ENCODE results near the gene PACSIN3. TPM values are rescaled to one million over a fixed set of nuclear protein-coding genes. Genes with fewer than 3 reads are reported as not detected.

The PACSIN3 gene
- total and polyA plus RNA-seq, 2 of the 13 experiments (the other 11 are each of a cell fraction or from before 2014, with no cell fraction given), result 47.9 to 93.3 TPM

- Histone ChIP-seq H3K4me2 (ENCODE audit: low read depth, low read length) (no peak overlapping the region), H3K36me3 (replicated peaks in 1 of 2; ENCODE audit: control insufficient read depth in 1 of 2, insufficient read depth in 2 of 2, low read length in 2 of 2) (no peaks in the 10 kb centered on the region; a peak in 1 of 5 replicates), H3K9me3 (ENCODE audit: low read length) (no peaks in the 10 kb centered on the region), H3K4me1 (ENCODE audit: insufficient read depth, low read length) (peaks cover 9% of the 10 kb centered on the region), H4K20me1 (ENCODE audit: insufficient read depth, low read length) (0 out of 2 replicates have a peak, but pooled peaks cover 5% of the 10 kb centered on the region), H3K79me2 (ENCODE audit: insufficient read depth, low read length) (no peaks in the 10 kb centered on the region), H2AFZ (ENCODE audit: low read length) (no peak overlapping the region), H3K27ac (ENCODE audit: extremely low read length, insufficient read depth, low read length) (no peak overlapping the region), H3K9ac (ENCODE audit: insufficient read depth, low read depth, low read length) (no peak overlapping the region), H3K4me3 (replicated peaks in 1 of 3; ENCODE audit: insufficient read depth in 1 of 3, low read depth in 2 of 3, low read length in 3 of 3) (no peak overlapping the region), H3K27me3 (ENCODE audit: control insufficient read depth in 1 of 2, insufficient read depth in 2 of 2, low read length in 2 of 2) (no peaks in the 10 kb centered on the region; a peak in 1 of 5 replicates)
- FAIRE-seq (no peak), DNase-seq (ENCODE audit: low spot score) (no peak), ATAC-seq (no peak)
- BruUV-seq (replicated peaks), result no TSS peak
- TF ChIP-seq ZNF10 (CRISPR knock-in tag; IDR thresholded peaks at IDR 0.05; ENCODE audit: borderline replicate concordance, low read depth) (no peak), AGO2 (optimal IDR thresholded peaks at IDR 0.05; ENCODE audit: low read depth, low read length) (peak; percentile 50), ZNF772 (CRISPR knock-in tag; IDR thresholded peaks at IDR 0.05) (no peak), JUNB (CRISPR knock-in tag; IDR thresholded peaks at IDR 0.05; ENCODE audit: borderline replicate concordance) (no peak), CC2D1A (CRISPR knock-in tag; IDR thresholded peaks at IDR 0.05) (no peak), ZNF441 (CRISPR knock-in tag; IDR thresholded peaks at IDR 0.05; ENCODE audit: borderline replicate concordance) (no peak), ZNF543 (CRISPR knock-in tag; IDR thresholded peaks at IDR 0.05) (no peak)
- WGBS (ENCODE audit: low lambda C conversion rate), result 93% methylated on average over 5 of the region's 20 CpGs
- in situ Hi-C loops (cut with HindIII; ENCODE audit: extremely low pct_ligation_motif_present, low pct_unique_long_range_greater_than_20kb), result no loop called here
- ChIA-PET POLR2A (no interaction called here), CTCF (ENCODE audit: low intra/inter-chr PET ratio, low total read pairs) (no interaction called here)
- intact Hi-C loops (cut with micrococcal nuclease; ENCODE audit: unreplicated experiment), result no loop called here
These were observed 29.3 kb downstream of the PACSIN3 start for GRCh38 chr11:47156951-47157350.

- H3K27ac ChIP-seq (ENCODE audit: extremely low read length, insufficient read depth, low read length), result no peak overlapping the region
- H3K79me2 ChIP-seq (ENCODE audit: insufficient read depth, low read length), result no peaks in the 10 kb centered on the region
- FAIRE-seq, result no peak
- no peaks in the 10 kb centered on the region for H3K9me3 ChIP-seq (ENCODE audit: low read length)
- no peak overlapping the region for H3K4me3 ChIP-seq (replicated peaks in 1 of 3; ENCODE audit: insufficient read depth in 1 of 3, low read depth in 2 of 3, low read length in 3 of 3)
- in situ Hi-C loops (cut with HindIII; ENCODE audit: extremely low pct_ligation_motif_present, low pct_unique_long_range_greater_than_20kb) (no loop called here), intact Hi-C loops (cut with micrococcal nuclease; ENCODE audit: unreplicated experiment) (no loop called here)
- H3K9ac ChIP-seq (ENCODE audit: insufficient read depth, low read depth, low read length), result no peak overlapping the region
- H3K4me2 ChIP-seq (ENCODE audit: low read depth, low read length), result no peak overlapping the region
- POLR2A ChIA-PET, result no interaction called here
- CTCF ChIA-PET (ENCODE audit: low intra/inter-chr PET ratio, low total read pairs), result no interaction called here
- 93% methylated on average over 6 of the region's 6 CpGs for WGBS (ENCODE audit: low lambda C conversion rate)
- no peak overlapping the region for H2AFZ ChIP-seq (ENCODE audit: low read length)
- 0 out of 2 replicates have a peak, but pooled peaks cover 3% of the 10 kb centered on the region for H4K20me1 ChIP-seq (ENCODE audit: insufficient read depth, low read length)
- H3K27me3 ChIP-seq (ENCODE audit: control insufficient read depth in 1 of 2, insufficient read depth in 2 of 2, low read length in 2 of 2), result no peaks in the 10 kb centered on the region; a peak in 1 of 5 replicates
- no TSS peak for BruUV-seq (replicated peaks)
- peaks cover 3% of the 10 kb centered on the region; the same call in 1 of the 2 replicates for H3K4me1 ChIP-seq (ENCODE audit: insufficient read depth, low read length)
- ATAC-seq, result no peak
- DNase-seq (ENCODE audit: low spot score), result no peak
- no peaks in the 10 kb centered on the region; a peak in 1 of 5 replicates for H3K36me3 ChIP-seq (replicated peaks in 1 of 2; ENCODE audit: control insufficient read depth in 1 of 2, insufficient read depth in 2 of 2, low read length in 2 of 2)
- TF ChIP-seq ZNF839 (CRISPR knock-in tag; IDR thresholded peaks at IDR 0.05; ENCODE audit: borderline replicate concordance) (no peak), ZFP91 (CRISPR knock-in tag; IDR thresholded peaks at IDR 0.05; ENCODE audit: borderline replicate concordance) (no peak), GPN1 (CRISPR knock-in tag; IDR thresholded peaks at IDR 0.05; ENCODE audit: borderline replicate concordance) (no peak), ZNF331 (CRISPR knock-in tag; IDR thresholded peaks at IDR 0.05) (no peak), SAFB2 (CRISPR knock-in tag; IDR thresholded peaks at IDR 0.05; ENCODE audit: borderline replicate concordance, low read depth) (no peak), ZNF883 (CRISPR knock-in tag; IDR thresholded peaks at IDR 0.05; ENCODE audit: not compliant biosample characterization) (no peak), FOXP4 (CRISPR knock-in tag; IDR thresholded peaks at IDR 0.05) (no peak), ZNF335 (CRISPR knock-in tag; IDR thresholded peaks at IDR 0.05) (no peak), ZNF549 (CRISPR knock-in tag; IDR thresholded peaks at IDR 0.05) (no peak), ZNF263 (CRISPR knock-in tag; IDR thresholded peaks at IDR 0.05) (no peak), TGIF2 (CRISPR knock-in tag; IDR thresholded peaks at IDR 0.05) (no peak)
These were observed 29.9 kb downstream of the PACSIN3 start for GRCh38 chr11:47156333-47156732.
